Left renal pelvis (tissue), 4 donors: ENCODE measurements around the gene ADGRV1. TPM values are rescaled to one million over a fixed set of nuclear protein-coding genes. Genes with fewer than 3 reads are reported as not detected.

Experiments
- DNase-seq, 4 donors: peaks; one replicate each; pipeline ENCODE4 v3.0.0-alpha.2; 2013; ENCODE audit warnings: low read depth in 4 of 4, low spot score in 3 of 4
- polyA plus RNA-seq, 4 donors: library from polyadenylated mRNA; unstranded; fragments of 120-200 nt; gene quantifications; one replicate each; pipeline ENCODE4 v1.2.1, GENCODE V29; 2013; ENCODE audit not compliant: insufficient read length in 4 of 4

The ADGRV1 gene
- polyA plus RNA-seq, 4 donors = 1.7 to 12.8 (median 11.5) TPM

DNA sequence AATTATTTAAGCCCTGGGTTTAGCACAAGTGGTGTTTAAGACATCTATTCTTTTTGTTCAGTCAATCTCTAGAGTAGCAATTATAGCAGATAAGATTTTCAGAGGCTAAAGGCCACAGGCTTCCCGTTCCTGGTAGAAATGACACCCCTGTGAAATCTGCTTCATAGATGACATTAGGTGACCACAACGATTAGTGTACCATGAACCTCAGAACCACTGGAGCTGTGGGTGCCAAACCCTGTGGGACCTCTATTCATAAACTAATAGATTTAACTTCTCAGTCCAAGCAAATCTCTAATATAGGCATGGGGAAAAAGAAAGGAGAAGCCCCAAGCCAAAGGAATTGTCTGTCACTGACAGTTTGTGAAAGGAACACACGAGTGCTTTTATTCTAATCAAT is 617.1 kb downstream of the ADGRV1 start:
- DNase-seq = no peak

DNA sequence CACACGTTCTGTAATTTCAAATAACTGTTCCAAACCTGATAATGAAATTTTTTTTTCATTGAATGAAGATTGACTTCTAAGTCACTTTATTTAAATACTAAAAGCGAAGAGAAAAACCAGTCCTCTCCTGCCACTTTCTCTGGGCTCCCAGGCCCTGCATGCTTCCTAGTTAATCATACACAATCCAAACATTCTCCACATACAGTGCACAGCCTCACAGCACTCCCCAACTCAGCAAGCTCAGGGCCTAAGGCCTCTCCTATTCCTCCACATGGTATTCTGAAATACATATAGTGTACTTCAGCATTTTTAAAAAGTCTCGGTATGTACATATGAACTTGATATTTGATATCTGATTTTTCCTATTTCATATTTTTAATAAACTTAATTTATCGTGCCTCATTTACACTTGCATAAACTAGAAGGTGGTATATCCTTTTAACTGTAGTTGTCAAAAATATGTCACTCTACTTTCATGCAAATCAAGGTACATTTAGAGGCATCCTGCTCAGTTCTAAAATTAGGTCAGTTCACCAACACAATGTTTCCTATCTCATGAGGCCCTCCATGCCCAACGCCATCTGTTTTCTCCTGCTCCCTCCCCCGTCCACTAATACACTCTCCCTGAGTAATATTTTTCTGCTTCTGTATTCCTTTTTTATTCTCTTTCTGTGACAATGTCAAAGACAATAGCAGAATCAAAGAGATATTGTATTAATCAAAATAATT is 617.9 kb downstream of the ADGRV1 start:
- peak in 1 of 4 donors; percentile 29 for DNase-seq

DNA sequence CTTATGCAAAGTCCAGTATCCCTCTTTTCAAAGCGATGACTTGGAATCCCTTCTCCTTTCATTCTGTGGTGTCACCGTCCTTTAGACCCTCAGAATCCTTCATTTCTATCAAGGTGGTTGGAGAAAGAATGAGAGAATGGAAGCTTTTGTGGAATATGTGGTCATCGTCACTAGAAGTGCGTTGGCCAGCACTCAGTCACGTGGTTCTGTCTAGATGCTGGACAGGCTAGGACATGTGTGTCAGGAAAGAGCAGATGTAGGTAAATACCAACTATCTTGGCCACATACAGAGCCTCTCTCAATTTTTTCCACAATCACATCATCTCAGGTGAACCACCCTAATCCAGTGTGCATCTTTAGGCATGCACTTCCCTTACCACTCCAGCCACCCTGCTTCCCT is 618.5 kb downstream of the ADGRV1 start:
- DNase-seq = no peak

DNA sequence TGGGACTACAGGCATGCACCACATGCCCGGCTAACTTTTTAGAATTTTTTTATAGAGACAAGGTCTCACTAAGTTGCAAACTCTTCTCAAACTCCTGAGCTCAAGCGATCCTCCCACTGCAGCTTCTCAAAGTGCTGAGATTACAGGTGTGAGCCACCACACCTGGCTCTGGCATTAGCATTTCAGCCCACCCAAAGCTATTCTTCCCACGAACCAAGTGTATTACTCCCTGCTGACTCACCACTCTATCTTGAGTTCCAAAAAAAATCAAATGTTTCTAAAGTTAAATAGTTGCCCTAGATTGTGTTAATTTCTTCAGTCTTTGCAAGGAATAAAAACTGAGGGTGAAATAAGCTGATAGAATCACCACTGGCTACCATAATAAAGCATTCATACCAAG is 619.0 kb downstream of the ADGRV1 start:
- DNase-seq = no peak

DNA sequence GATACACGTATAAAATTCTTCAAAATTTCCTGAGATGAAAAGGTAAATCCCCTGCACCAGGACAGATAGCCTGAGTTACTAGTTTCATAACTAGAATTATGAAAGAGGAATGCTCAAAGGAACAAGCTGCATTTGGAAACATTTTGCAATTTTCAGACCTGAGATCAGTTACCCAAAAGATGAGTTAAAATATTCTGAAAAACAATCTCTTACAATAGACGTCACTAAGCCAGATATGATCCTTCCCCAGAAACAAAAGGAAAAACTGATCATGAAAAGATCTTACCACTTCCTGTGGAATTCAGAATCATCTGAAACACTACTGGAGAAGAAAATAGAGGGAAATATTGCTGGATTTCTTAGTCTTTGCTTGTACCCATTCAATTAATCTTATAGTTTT is 619.9 kb downstream of the ADGRV1 start:
- no peak for DNase-seq

DNA sequence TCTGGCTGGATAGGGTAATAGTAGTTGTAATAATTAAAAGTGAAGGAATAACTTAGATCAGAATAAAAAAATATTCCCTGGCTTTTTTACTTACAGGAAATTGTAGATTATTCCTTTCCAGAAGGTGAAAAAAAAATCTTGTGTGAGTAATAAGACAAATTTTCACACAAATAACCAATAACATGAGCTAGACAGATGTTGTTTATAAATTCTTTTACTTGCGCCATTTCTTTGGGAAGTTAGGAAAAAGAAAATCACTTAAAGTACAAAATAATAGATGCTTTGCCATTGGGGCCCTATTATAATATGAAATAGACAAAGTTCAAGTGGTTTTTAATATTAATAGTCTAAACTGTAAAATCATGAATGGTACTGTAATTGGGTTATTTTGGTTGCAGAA is 620.4 kb downstream of the ADGRV1 start:
- DNase-seq = no peak

DNA sequence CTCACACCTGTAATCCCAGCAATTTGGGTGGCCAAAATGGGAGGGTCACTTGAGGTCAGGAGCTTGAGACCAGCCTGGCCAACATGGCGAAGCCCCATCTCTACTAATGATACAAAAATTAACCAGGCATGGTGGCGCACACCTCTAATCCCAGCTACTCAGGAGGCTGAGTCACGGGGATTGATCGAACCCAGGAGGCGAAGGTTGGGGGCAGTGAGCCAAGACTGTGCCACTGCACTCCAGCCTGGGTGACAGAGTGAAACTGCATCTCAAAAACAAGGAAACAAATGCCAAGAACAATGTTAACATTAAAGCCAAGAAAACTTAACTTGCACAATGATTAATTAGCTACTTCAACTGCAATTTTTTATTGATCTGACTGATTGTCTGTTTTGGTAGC is 621.9 kb downstream of the ADGRV1 start:
- no peak for DNase-seq

DNA sequence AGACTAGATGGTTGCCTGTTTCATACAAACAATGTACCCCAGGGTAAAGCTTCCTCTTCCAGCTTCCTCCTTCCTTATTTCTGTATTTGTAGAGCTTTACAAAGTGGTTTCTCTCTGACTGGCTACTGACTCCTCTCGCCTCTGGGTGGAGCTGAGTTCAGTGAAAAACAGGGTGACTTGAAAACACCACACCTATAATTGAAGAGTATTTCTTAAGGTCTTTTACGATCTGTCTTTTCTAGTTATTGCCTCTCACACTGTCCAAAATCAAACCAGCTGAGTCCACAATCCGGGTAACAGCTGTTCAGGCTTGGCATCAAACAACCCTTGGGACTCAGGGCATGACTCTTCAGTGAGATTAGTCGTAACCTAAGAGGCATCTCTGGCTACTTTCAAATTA is 624.2 kb downstream of the ADGRV1 start:
- no peak for DNase-seq

DNA sequence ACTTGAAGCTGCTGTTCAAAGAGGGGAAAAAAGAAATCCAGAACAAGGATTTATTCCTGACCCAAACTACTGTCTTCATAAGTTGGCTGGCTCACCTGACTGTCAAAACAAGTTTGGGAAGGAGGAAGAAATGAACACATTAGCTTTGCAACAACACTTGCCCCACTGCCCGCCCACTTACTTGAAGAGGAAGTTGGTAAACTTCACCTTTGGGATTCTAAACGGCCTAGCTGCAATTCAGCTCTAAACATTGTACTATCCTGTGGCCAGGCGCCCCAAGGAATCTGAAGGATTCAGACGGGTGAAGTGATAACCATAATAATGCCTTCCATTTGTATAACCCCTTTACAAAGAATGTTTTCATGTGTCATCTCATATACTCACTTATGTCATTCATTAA is 625.1 kb downstream of the ADGRV1 start:
- DNase-seq = no peak

DNA sequence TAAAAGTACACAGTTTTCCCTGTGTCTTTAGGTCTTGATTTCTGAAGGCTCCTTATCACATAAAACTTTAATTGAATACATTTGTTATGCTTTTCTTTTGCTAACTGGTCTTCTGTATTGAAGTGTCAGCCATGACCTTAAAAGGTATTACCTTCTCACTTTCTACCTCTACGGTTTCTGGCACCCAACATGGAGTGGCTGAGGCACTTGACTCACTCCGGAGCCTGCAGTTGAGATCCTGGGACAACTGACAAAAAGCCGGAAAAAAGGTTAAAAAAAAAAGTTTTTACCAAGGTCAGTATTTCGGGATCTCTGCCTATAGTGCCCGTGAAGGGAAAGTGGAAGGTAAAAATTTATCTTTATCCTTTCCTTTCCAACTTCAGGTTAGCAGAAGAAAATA is 627.5 kb downstream of the ADGRV1 start:
- no peak for DNase-seq

DNA sequence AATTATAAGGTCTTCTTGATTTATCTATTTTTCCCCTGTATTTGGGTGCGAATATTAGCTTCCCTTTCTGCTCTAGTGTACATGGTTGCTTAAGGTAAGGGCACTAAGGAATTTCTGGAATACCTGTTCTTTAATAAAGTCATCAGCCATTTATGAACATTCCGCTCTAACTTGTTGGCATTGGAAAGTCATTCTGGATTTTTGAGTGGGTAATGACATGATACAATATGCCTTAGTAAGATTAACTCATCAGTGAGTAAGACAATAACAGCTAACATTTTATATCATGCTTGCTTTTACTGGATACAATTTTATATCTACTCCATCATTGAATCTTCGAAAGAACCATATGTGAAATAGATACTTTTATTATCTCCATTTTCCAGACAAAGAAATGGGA is 628.4 kb downstream of the ADGRV1 start:
- DNase-seq = no peak

DNA sequence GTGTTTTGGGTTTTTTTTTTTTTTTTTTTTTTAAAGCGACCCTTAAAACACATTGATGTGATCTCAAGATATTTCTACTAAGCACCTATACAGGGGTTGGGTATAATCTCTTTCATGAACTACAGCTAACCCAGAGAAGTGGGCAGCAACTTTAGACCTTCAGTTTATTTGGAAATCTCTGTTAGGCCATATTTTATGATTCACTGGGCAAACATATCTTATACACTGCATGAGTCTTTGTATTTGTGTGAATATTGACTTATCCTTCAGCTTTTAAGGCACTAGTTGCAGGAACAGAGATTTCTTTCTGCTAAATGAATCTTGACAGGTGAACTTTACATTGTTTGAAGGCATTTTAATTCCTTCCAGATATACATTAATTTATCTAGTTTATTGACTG is 630.2 kb downstream of the ADGRV1 start:
- DNase-seq = no peak

DNA sequence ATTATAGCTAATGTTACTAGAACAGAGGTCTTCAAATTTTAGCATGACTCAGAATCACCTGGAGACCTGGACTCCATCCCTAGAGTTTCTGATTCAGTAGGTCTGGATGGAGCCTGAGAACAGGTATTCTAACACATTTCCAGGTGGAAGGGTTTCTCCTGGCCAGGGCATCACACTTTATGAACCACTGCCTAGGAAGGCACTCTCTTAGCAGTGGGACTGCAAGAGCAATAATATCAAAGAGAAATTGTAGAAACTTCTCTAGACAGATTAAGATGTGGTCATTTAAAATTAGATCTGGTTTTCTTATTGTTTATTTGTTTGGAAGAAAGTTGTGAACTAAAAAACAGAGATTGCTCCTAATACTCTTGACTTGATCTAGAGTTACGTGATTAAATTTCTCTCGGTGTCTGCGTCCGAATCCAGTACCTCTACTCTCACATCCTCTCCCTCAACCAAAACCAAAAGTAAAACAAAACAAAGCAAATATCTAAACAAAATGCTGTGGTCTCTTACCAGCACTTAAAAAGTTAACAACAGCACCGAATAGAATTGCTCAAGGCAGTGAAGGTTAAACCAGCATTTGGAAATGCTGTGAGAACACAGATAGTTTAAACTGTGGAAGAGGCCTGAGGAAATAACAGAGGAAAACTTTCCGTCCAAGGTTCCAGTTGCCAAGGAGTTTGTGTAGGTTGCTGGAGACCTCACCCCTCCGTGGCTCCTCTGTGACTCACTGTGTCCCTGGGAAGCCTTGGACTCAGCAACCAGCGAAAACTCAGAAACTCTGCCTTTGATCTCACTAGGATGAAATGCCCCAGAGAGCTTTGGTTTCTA is 631.1 kb downstream of the ADGRV1 start:
- no peak for DNase-seq

DNA sequence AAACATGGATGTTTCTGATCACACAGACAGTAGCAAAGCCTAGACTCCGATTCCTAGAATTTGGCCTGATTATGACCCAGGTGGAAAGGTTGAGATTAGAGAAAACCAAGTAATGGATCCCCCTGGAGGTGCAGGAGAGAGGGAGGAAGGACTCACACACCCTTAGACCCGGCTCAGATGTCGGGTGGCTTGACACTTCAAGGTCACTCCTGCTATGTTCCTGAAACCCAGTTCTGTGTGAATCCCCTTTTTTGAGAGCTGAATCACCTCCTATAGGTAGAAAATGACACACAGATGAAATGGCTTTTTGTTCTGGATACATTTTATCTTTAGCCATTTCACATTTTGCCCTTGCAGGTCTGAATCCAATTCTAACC is 631.7 kb downstream of the ADGRV1 start:
- DNase-seq = no peak

DNA sequence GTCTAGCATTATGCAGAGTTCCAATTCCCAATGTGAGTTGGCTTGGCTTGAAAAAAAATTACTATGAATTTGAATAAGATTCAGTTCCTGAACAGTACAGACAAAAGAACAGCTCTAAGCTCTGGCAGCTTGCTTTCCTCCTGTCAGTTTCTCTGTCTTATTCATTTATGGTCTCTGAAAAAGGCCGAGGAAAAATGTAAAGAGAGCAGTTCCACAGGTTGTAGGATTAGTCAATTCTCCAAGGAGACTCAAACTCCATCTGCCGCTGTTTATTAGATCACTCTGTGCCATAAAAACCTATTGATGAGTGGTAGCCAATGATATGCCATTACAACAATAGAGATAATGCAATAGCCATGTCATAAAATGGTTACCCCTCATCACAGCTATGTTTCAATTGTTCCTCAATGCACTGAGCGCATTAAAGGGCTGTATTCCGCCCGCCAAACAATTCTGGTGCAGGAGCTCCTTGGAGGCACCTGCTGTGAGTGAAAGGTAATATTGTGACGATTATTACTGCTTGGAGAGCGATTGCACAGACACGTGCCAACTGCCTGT is 636.3 kb downstream of the ADGRV1 start:
- DNase-seq = no peak

DNA sequence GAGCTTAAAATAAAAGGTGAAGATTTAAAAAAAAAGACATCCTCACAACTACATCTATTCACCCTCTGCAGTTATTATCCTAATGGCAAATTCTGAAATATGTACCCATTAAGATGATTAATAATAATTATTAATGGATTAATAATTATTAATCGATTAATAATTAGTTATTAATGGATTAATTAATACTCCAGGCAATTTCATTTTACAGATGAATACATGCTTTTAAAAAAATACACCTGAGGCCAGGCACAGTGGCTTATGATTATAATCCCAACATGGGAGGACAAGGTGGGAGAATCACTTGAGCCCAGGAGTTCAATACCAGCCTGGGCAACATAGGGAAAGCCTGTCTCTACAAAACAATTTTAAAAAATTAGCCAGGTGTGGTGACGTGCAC is 642.1 kb downstream of the ADGRV1 start:
- DNase-seq = no peak

DNA sequence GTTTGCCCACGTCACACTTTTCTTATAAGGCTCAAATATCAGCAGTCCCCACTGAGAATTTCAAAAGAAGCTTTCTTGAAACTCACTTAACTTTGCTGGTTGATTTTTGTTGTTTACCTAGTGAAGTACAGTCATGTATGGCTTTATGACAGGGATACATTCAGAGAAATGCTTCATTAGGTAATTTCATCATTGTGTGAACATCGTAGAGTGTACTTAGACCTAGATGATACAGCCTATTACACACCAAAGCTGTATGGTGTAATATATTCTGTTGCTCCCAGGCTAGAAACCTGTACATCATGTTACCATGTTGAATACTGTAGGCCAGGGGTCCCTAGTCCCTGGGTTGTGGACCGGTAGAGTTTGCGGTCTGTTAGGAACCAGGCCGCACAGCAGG is 647.5 kb downstream of the ADGRV1 start:
- no peak for DNase-seq

DNA sequence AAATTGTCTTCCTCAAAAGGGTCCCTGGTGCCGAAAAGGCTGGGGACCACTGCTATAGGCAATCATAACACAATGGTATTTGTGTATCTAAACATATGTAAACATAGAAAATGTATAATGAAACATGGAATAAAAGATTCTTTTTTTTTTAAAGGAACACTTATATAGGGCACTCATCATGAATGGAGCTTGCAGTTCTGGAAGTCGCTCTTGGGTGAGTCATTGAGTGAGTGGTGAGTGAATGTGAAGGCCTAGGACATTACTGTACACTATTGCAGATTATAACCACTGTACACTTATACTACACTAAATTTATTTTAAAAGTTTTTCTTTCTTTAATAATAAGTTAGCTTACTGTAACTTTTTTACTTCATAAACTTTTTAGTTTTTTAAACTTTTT is 648.1 kb downstream of the ADGRV1 start:
- DNase-seq = no peak

DNA sequence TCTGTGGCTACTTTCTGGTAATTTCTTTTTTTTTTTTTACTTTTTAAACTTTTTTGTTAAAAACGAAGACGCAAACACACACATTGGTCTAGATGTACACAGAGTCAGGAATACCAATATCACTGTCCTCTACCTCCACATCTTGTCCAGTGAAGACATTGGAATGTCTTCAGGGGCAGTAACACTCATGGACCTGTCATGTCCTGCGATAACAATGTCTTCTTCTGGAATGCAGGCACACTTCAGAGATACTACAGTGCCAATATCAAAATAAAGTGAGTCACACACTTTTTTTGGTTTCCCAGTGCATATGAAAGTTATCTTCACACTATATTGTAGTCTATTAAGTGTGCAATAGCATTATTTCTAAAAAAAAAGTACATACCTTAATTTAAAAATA is 648.7 kb downstream of the ADGRV1 start:
- DNase-seq = no peak

DNA sequence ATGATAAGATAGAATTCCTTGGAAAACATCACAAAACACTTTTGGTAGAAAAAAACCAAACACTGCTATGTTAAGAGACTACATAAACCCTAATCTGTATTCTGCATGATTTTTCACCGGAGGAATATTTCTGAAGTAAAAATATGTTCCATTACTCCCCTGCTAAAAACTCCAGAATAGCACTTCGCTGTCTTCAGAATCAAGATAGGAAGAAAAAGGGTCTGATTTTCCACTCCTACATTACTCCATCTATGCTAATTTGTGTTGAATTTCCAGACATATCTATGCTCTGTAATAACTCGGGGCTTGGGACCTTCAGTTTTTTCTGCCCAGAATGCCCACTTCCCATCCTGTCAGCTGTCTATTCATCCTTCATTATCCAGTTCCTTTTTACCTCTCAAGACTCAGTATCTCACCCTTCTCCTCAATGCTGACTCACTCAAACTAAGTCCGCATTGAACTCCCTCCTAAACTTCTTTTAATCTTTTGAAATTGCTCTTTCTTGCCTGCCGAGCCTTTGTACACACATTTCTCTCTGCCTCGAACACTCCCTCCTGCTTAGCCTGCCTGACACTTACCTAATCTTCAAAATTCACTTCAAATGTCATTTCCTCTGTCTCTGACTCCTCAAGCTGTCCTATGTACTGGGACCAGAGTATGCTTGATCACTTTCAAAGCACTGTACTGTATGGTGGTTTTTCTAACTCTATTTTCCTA is 653.6 kb downstream of the ADGRV1 start:
- DNase-seq = no peak

DNA sequence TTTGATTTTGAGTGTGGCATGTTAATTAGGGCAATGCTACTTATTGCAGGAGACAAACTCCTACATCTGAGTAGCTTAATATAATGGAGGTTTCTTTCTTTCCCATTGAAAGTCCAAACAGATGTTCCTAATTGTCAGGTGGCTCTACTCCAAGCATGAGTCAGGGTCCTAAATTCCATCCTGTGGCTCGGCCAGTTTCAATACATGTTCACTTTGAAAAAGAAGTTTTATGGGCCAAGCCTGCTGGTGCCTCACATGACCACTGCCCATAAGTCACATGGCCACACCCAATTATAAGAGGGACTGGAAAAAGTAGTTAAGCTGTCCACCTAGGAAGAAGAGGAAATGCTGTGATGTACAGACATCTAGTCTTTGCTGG is 654.1 kb downstream of the ADGRV1 start:
- no peak for DNase-seq
